Endometrial microvascular endothelial cells (primary cell): ENCODE results near the gene NDRG3. TPM values are rescaled to one million over a fixed set of nuclear protein-coding genes. Genes with fewer than 3 reads are reported as not detected.
"Not testable (repeated sequence)": the region's sequence is repeated elsewhere in the genome, so short reads cannot be mapped to it uniquely, and the experiment has no call there.

Source experiments
- in situ Hi-C: cut with HindIII; loops from 2 replicates; pipeline ENCODE4 v1.10.0; 2017; ENCODE audit warnings: low sequenced_read_pairs, low pct_unique_long_range_greater_than_20kb; ENCODE audit errors: inconsistent ontology term
- total RNA-seq: library from RNA; depleted of rRNA; stranded (reverse); fragments of >200 nt; gene quantifications from one replicate; pipeline ENCODE4 v1.2.3, GENCODE V29; 2015; ENCODE audit errors: inconsistent ontology term

The NDRG3 gene
- total RNA-seq, 1 donor from 2014 or later, result 31.8 TPM

DNA sequence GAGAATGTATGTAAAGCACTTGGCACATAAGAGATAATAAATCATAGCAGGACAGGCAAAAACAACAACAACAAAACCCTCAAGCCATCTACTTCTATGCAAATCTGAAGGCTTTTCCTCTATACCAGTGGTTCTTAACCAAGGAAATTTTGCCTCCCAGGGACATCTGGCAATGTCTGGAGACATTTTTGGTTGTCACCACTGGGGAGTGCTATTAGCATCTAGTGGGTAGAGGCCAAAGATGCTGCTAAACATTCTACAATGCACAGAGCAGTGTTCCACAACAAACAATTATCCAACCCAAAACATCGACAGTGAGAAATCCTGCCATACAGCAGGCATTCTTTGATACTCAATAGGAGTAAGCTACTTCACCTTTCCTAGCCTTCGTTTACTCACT, 28.2 kb downstream of the NDRG3 start:
- in situ Hi-C loops, result no loop called here

DNA sequence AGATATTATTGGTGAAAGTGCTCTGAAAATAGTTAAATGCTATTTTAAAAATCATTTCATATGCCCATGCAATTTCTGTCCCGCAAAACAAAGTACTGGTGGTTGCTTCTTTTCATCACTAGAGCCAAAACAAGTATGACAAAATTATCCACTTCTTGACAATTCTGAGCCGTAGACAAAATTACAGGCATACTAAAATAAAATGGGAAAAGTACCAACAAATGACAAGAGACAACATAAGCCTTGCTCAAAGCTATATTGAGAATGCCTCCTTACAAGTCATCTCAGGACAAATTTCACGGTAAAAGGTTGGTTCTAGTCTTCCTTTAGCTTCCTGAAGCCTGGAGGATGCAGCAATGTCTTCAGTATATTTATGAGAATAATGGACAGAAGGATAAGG, 28.9 kb downstream of the NDRG3 start:
- in situ Hi-C loops, result no loop called here

- in situ Hi-C loops, result no loop called here
Observed at GRCh38 chr20:36712775-36713174, 33.1 kb downstream of the NDRG3 start.

DNA sequence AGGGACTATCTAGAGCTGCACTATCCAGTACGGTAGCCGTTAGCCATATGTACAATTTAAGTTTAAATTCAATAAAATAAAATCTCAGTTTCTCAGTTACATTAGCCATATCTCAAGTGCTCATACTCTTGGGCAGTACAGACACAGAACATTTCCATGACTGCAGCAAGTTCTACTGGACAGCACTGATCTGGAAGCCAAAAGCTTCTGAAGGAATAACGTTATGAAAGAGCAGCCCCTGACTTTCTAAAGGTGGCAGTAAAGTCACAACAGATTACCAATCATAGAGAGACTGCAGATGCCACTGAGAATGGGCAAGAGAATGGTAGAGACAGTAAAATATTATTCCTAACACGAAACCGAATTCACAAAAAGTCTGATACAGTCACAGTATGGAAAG, 36.8 kb downstream of the NDRG3 start:
- in situ Hi-C loops, result no loop called here

- in situ Hi-C loops, result no loop called here
Observed at GRCh38 chr20:36703530-36703929, 42.4 kb downstream of the NDRG3 start.

GRCh38 chr20:36700438-36700837, 45.5 kb downstream of the NDRG3 start:
- in situ Hi-C loops, result no loop called here

GRCh38 chr20:36695467-36695866, 50.4 kb downstream of the NDRG3 start:
- in situ Hi-C loops, result not testable (repeated sequence)

GRCh38 chr20:36688630-36689029, 57.3 kb downstream of the NDRG3 start:
- in situ Hi-C loops, result no loop called here

- in situ Hi-C loops, result no loop called here
Observed at GRCh38 chr20:36687850-36688249, 58.0 kb downstream of the NDRG3 start.

GRCh38 chr20:36686944-36687343, 58.9 kb downstream of the NDRG3 start:
- in situ Hi-C loops, result no loop called here

DNA sequence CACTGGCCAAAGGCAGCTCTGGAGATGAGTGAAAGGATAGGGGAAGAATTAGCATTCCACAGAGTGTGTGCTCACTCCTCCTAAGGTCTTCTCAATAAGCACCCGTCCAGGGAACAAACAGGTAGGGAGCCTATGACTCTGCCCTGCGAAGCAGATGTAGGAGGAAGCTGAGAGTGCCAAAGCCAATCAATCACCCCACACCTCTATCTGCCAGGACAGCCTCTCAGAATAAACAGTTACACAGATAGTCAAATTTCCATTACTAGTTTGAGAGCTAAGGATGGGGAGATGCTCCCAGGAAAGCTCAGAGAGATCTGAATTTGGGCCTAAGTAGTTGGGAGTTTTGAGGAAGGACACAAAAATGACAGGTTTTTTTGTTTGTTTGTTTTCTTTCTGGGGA, 59.4 kb downstream of the NDRG3 start:
- in situ Hi-C loops, result no loop called here

DNA sequence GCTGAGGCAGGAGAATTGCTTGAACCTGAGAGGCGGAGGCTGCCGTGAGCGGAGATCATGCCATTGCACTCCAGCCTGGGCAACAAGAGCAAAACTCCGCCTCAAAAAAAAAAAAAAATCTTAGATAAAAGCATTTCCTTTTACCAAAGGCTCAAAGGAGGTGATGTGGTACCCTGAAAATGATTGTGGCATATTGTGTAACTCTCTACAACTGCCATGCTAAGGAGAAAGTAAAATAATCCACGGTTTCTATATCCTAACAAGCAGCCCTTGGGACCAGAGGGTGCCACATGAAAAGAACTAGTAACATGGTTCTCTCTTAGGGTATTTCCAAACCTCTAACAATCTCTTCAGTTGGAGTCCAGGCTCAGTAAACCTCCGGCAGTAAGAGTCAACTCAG, 61.1 kb downstream of the NDRG3 start:
- in situ Hi-C loops, result no loop called here

DNA sequence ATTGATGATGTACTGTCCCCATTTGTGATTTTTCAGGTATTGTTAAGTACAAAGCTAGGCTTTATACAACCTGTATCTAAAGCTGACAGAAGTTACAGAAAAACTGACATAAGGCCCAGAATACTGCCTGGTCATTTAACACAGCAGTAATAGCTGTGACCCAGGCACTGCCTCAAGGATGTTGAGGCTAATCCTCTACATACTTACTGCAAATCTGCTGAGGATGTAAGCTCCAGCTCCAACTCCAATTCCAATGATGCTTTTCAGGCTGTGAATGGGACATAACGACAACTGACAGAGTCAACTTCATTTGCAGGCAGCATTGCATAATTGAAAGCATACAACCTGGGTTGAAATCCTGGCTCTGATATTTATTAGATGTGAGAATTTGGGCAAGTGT, 63.6 kb downstream of the NDRG3 start:
- in situ Hi-C loops, result no loop called here

DNA sequence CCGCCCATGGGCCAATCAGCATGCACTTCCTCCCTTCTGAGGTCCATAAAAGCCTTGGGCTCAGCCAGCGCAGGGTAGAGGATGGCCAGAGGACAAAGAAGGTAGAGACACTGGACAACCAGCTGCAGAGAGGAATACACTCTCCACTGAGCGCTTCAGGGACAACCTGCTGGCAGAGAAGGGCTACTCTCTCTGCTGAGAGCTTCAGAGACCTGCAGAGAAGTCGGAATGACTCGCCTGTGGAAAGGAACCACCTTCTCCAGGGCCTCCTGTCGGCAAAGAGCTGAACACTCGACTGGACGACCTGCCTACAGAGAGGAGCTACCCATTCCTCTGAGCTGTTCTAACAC, 68.5 kb downstream of the NDRG3 start:
- in situ Hi-C loops, result no loop called here

GRCh38 chr20:36676701-36677421, 69.0 kb downstream of the NDRG3 start:
- in situ Hi-C loops, result no loop called here

DNA sequence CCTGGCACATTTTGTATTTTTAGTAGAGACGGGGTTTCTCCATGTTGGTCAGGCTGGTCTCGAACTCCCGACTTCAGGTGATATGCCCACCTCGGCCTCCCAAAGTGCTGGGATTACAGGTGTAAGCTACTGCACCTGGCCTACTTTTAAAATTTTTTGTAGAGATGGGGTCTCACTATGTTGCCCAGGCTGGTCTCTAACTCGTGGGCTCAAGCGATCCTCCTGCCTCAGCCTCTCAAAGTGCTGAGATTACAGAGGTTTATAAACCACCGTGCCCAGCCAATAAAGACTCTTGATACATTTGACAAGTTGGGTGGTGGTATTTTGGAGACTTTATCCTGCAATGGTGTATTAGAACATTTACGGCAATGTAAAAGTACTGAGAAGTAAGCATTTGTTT, 70.3 kb downstream of the NDRG3 start:
- in situ Hi-C loops, result not testable (repeated sequence)

DNA sequence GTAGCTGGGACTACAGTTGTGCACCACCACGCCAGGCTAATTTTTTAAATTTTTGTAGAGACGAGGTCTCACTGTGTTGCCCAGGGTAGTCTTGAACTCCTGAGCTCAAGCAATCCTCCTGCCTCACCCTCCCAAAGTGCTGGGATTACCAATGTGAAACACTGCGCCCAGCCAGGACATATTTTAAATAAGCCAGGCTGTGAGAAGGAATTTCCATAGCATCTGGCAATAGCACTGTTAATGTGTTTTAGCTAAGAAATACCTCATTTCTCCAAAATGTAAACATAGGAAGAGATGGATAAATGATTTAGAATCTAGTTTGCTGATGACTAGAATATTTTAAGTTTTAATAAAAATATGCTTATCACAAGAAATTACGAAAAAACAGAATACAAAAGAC, 72.9 kb downstream of the NDRG3 start:
- in situ Hi-C loops, result no loop called here

DNA sequence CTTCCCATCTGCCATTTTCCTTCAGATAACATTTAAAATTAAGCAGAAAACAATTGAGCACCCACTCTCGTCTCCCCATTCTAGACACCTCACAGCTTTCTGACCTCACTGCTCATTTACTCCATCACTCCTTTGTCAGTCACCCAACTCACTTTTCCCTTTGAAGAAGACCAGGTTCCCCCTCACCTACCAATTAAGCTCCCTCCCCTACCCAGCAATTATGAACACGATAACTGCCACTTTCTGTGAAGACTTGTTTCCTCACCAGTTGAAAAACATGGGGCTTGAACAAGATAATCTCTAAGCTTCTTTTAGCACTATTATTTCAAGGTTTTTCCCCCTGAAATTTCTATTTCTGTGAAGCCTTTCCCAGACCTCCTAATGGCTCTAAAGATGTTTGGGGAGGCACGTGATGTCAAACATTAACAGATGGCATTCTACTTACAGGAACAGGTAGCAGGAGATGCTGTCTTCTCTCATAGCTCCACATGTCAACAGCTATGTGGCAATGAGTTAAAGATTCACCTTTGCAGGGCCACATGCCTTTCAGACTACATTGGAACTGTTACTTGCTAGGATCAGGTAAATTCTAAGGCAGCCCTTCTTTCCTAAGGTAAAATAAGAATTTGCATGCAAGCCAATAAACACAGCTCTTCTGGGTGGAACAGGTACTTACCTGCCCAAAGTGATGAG, 75.1 kb downstream of the NDRG3 start:
- in situ Hi-C loops, result no loop called here

DNA sequence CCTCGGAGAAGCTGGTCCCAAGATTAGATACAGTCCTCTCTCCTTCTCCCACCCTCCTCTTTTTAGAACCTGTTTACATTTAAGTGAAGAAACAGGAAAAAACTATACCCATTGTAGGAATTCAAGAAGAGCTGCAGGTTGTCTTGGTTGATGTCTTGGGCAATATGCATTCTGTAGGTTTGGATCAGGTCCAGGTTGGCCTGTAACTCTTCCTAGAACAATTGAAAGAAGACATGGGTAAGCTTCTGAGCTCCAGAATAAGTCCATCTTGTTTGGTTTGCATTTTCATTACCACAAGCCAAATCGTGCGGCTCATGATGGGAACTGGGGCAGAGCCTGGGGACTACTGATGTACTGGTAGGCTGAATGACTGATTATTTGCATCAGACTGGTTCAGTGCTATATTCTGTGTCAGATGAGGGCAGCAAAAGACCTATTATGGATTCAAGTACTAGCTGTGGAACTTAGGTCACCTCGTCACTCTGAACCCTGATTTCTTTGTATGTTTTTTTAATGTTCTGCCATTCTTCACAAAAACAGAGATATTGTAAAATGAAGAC, 79.6 kb downstream of the NDRG3 start:
- in situ Hi-C loops, result no loop called here

DNA sequence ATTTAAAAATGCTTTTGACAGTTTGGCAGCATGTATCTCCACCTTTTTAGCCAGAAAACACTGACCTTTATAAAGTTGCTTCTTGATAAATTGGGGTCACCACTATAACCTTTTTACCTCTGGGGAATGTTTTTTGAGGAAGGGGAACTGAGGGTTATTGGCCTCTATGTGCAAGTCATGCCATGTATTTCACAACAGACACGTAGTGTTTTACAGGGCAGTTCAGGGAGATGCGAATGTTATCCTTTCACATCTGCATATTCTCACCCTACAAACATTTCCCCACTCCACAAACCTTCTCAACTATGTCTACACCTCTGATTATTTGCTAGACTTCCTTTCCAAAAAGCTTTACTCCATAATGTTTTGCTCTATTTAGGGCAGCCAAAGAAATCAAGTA, 82.9 kb downstream of the NDRG3 start:
- in situ Hi-C loops, result no loop called here
